Measurements from ENCODE around the gene RHOT1.

DNA sequence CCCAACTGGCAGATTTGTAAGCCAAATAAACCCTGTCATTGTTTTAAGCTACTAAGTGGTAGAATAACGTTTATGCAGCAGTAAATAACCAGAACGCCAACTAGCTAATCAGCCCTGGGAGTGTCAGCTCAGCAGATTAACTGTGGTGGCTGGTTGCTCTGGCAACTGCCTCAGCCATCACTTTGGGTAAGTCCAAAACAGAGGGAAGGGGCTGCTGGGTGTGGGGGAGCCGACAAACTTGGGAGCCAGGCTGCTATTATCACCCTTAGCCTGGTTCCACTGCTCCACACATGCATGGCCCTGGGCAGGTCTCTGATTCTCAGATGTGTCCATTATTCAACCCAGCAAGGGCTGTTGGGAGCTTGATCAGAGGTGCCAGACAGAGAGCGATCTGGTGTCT, 22.2 kb upstream of the RHOT1 start:
- TF ChIP-seq, protein P1, sequence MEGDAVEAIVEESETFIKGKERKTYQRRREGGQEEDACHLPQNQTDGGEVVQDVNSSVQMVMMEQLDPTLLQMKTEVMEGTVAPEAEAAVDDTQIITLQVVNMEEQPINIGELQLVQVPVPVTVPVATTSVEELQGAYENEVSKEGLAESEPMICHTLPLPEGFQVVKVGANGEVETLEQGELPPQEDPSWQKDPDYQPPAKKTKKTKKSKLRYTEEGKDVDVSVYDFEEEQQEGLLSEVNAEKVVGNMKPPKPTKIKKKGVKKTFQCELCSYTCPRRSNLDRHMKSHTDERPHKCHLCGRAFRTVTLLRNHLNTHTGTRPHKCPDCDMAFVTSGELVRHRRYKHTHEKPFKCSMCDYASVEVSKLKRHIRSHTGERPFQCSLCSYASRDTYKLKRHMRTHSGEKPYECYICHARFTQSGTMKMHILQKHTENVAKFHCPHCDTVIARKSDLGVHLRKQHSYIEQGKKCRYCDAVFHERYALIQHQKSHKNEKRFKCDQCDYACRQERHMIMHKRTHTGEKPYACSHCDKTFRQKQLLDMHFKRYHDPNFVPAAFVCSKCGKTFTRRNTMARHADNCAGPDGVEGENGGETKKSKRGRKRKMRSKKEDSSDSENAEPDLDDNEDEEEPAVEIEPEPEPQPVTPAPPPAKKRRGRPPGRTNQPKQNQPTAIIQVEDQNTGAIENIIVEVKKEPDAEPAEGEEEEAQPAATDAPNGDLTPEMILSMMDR (IDR thresholded peaks at IDR 0.05), result no peak
- TF ChIP-seq EZH2 (IDR thresholded peaks at IDR 0.05), result no peak
- no peak for TF ChIP-seq EZH2phosphoT487 (IDR thresholded peaks at IDR 0.05)

Measured in neural progenitor cell (in vitro differentiated cells).